ENCODE results near the gene CHD2.
"Not testable (repeated sequence)": the region's sequence is repeated elsewhere in the genome, so short reads cannot be mapped to it uniquely, and the experiment has no call there.

The CHD2 gene

DNA sequence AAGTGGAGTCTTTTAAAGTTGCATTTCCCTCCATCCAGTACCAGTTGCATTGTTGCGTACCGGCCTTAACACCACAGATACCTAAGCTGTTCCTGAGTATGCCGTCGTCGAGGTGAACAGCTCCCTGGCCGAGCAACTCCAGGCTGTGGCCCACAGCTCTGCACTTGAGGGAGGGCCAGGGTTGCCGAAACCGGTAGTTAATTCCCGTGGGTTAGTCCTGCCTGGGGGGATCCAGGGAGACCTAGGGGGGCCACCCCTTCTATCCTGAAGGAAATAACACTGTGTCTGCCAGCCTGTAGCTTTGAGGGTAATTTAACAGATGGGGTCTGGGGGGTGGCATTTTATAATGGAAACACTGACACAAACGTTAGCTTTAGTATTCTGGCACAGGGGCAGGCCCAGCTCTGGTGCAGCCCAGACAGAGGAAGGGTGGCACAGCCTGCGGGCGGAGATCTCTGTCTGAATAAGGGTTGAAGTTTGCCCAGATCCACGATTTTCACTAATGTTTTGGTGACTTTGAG lies 128.0 kb downstream of the CHD2 start:
- DNase-seq (ENCODE audit: low read depth, low spot score) = no peak
- H3K4me3 ChIP-seq (ENCODE audit: low read length) = no peak overlapping the region

DNA sequence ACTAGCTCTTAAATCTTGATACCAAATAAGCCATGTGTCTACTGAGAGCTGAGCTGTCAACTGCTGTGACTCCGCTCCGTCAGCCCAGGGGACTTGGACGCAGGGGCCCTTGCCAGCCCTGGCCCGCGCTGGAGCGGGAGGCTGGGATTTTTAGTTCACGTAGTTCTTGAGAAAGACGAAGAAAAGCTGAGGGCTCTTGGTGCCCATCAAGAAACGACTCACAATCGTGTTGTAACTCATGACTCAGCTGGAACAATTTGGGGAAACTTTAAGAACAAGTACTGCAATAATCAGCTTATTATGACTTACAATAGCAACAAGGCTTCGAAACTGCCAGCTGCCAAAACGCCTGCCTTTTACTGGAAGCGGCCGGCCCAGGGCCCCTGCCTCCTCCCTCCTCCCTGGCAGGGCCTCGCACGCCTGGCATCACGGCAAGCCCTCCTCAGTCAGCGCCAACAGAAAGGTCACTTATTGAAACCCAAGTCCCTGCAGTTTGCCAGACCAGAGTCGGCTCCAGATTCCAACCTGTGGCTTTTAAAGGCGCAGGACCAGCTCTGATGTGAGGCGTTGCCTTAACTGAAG lies 128.6 kb downstream of the CHD2 start:
- DNase-seq (ENCODE audit: low read depth, low spot score) = no peak

DNA sequence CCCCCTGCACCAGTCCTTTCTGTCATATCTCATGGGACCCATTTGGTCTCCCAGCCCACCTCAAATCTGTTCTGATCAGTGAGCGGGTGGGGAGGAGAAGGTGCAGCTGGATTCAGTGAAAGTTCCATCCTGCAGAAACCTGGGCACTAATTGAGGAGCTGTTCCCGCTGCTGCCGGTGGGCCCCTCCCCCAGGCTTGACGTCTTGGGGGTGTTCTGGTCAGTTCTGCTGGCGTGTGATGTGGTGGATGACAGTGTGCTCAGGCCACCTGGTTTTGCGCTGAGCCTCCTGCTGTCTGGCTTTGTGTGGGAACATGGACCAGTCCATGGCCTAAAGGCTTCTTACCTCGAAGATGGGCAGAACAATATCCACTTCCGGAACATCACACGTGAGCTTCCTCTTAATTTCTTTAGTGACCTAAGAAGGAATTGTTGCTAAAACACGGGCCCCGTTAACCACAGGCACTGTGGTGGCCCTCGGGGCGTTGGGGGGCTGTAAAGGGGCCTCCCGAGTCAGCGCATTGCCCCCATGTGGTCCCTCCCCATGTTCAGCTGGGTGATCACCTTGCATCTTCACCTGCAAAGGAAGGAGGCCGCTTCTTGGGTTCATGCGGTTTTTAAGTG lies 129.2 kb downstream of the CHD2 start:
- no peak for DNase-seq (ENCODE audit: low read depth, low spot score)

More for the DNA sequence above, 128.6 kb downstream of the CHD2 start:
- H3K4me3 ChIP-seq (ENCODE audit: low read length) = no peak overlapping the region

DNA sequence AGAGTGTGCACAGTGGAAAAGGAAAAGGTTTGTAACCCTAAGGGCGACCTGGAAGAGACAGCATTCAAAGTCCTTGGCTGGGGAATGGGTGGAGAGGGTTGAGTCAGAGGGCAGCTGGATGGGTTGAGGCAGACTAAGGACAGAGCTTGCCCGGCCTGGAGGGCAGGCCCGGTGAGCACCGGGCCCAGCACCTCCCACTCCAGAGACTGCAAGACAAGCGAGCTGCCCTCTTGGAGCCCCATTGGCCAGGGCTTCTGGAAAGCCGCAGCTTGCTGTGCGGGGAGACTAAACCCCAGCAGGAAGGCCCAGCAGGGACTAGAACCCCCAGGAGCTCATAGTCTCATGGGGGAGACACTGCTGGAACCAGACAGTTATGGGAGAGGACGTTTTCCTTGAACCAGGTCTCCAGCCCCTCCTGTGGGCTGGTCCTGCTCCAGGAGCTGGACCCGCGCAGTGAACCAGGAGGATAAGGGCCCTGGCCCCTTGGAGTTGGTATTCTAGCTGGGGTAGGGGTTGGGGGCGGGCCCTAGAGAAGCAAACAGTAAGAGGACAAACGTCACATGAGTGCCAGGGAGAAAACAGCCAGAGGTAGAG lies 129.8 kb downstream of the CHD2 start:
- H3K4me3 ChIP-seq (ENCODE audit: low read length) = no peak overlapping the region
- DNase-seq (ENCODE audit: low read depth, low spot score) = no peak

More for the DNA sequence above, 129.2 kb downstream of the CHD2 start:
- H3K4me3 ChIP-seq (ENCODE audit: low read length) = no peak overlapping the region

DNA sequence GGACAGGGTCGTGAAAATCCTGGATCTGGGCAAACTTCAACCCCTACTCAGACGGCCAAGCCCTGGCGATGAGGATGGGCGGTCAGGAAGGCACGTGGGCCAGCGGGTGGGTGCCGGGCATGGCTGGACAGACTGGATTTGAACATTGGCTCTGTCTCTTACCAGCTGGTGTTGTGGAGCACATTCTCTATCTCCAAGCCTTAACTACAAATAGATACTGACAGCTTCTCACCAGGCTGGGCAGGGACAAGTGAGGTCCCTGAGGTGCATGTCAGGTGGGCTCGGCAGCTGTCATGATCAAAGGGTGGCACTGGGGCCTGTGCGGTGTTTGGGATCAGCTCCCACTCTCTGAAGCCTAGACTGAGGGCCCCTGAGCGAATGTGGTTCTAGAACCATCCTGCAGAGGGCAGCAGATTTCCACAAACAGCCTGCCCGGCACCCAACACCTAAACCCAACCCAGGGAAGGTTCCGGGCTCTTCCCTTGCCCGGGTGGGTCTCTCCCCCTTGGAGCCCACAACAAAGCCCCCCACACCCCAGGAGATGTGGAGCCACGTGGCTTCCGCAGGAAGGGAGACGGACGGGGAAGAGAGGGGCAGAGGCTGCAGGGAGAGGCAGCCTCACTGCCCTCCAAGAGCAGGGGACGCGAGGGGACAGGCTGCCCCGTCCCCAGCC lies 130.4 kb downstream of the CHD2 start:
- peak; percentile 63 for DNase-seq (ENCODE audit: low read depth, low spot score)

DNA sequence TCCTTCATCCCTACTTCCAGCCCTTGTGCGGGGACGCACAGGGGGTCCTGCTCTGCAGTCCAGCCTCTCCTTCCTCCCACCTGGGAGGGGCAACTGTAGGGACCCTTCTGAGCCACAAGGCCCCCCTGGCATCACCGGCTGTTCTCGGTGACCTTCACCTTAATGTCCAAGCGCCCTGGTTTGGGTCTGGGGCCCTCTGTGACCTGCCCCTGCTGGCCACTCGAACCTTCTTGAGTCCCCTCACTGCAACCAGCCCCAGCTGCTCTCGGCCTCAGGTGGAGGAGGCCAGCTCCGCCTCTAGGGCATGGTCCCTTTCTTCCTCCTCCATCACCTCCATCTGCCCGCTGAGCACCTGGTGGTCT lies 131.0 kb downstream of the CHD2 start:
- H3K4me3 ChIP-seq (ENCODE audit: low read length) = no peak overlapping the region
- DNase-seq (ENCODE audit: low read depth, low spot score) = no peak

More for the DNA sequence above, 130.4 kb downstream of the CHD2 start:
- no peak overlapping the region for H3K4me3 ChIP-seq (ENCODE audit: low read length)

DNA sequence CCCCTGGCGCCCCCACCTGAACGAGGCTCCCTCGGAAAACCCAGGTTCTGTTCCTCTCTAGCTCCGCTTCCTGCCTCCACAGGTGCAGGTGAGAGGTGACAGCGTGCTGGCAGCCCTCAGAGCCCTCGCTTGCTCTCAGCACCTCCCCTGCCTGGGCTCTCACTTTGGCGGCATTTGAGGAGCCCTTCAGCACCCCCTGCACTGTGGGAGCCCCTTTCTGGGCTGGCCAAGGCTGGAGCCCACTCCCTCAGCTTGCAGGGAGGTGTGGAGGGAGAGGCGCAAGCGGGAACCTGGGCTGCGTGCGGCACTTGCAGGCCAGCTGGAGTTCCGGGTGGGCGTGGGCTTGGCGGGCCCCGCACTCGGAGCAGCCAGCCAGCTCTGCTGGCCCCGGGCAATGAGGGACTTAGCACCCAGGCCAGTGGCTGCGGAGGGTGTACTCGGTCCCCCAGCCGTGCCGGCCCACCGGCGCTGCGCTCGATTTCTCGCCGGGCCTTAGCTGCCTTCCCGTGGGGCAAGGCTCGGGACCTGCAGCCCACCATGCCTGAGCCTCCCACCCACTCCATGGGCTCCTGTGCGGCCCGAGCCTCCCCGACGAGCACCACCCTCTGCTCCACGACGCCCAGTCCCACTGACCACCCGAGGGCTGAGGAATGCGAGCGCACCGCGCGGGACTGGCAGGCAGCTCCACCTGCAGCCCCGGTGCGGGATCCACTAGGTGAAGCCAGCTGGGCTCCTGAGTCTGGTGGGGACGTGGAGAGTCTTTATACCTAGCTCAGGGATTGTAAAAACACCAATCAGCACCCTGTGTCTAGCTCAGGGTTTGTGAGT lies 131.6 kb downstream of the CHD2 start:
- not testable (repeated sequence) for DNase-seq (ENCODE audit: low read depth, low spot score); H3K4me3 ChIP-seq (ENCODE audit: low read length)

DNA sequence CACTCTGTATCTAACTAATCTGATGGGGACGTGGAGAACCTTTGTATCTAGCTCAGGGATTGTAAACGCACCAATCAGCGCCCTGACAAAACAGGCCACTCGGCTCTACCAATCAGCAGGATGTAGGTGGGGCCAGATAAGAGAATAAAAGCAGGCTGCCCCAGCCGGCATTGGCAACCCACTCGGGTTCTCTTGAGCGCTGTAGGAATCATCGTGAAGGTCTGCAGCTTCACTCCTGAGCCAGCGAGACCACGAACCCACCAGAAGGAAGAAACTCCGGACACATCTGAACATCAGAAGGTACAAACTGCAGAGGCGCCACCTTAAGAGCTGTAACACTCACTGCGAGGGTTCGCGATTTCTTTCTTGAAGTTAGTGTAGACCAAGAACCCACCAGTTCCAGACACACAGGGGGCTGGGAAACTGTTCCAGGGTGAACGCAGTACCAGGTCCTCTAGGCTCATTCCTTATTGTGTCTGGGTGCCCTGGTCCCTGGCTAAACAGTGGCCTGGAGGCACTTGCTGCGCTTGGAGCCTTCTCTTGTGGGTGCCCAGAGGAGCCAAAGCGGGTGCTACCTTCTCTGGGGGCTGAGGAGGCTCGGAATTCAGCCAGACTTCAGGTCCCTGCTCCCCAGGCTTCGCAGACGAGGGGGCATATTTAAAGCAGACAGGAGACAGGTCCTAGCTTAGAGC lies 132.5 kb downstream of the CHD2 start:
- not testable (repeated sequence) for H3K4me3 ChIP-seq (ENCODE audit: low read length); DNase-seq (ENCODE audit: low read depth, low spot score)

DNA sequence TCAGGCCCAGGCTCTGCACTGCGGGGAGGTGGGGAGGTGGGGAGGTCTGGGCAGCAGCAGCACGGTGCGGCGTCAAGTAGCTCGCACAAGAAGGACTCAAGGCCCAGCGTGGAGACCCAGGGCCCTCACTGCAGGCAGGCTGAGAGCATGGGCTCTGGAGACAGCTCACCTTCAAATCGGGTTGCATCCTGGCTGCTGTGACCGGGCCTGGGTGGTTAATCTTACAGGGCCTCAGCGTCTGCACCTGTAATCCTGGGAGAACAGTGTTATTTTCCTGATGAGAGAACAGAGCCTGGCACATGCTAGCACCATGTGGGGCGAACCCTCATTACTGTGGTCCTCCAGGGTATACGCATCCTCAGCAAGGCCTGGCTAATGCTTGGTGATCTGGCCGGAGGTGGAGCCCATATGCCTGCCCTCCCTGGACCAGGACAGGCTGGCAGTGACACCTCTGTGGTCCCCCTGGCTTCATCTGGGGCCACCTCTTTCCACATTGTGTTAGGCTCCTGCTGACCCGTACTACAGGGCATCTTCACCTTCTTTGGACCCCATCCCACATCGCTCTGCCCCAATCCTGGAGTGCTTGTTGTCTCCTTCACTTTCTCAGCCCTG lies 133.4 kb downstream of the CHD2 start:
- DNase-seq (ENCODE audit: low read depth, low spot score) = no peak
- no peak overlapping the region for H3K4me3 ChIP-seq (ENCODE audit: low read length)

DNA sequence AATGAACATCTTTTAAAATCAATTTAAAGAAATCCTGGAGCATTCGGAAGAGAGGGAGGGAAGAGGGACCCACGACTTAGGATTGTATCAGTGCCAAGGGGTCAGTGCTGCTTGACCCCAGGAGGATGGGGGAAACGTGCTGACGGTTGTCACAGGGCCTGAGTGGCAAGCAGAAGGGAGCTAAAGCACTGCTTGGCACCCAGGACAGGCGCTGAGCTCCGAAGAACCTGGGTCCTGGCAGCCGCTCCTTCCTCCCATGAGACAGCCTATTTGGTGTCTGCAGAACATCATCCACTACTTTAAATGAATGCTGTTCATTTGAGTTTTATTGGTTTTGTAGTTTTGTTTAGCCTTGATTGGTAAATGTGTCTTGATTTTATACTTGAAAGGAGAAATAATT lies 134.4 kb downstream of the CHD2 start:
- no peak for DNase-seq (ENCODE audit: low read depth, low spot score)
- H3K4me3 ChIP-seq (ENCODE audit: low read length) = no peak overlapping the region

DNA sequence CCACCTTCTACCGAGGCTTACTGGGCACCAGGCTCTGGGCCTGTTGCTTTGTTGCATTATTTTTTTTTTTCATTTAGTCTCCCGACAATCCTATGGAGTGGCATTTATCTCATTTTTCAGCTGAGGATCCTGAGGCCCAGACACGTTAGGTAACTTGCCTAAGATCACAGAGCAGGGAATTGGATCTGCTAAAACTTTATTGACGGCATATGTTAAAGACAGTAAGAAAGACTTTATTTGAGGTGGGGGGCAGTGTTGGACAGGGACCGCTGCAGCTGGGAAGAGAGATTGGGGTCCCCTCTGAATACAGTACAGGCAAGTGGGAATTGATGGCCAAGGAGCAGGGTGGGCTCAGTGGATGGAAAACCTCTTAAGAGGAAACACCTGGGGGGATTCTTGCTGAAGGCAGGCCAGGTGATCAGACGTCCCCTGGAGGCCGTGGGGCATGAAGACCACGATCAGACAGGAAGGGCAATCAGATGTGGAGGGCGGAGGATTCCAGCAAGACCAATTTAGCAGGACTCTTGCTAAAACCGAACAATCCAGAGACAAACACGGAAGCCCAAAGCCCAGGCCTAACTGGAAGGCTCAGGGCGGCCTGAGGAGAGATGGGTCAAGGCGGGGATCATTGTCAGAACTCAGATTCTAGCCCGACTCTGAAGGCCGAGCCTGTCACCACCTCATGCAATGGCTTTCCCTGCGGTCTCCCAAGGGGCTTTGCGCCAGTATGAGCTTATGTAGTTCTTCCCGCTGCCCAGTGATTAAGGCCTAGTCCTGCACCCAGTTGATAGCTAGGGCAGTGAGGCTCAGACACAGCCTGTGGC lies 135.2 kb downstream of the CHD2 start:
- H3K4me3 ChIP-seq (ENCODE audit: low read length) = no peak overlapping the region
- no peak for DNase-seq (ENCODE audit: low read depth, low spot score)

DNA sequence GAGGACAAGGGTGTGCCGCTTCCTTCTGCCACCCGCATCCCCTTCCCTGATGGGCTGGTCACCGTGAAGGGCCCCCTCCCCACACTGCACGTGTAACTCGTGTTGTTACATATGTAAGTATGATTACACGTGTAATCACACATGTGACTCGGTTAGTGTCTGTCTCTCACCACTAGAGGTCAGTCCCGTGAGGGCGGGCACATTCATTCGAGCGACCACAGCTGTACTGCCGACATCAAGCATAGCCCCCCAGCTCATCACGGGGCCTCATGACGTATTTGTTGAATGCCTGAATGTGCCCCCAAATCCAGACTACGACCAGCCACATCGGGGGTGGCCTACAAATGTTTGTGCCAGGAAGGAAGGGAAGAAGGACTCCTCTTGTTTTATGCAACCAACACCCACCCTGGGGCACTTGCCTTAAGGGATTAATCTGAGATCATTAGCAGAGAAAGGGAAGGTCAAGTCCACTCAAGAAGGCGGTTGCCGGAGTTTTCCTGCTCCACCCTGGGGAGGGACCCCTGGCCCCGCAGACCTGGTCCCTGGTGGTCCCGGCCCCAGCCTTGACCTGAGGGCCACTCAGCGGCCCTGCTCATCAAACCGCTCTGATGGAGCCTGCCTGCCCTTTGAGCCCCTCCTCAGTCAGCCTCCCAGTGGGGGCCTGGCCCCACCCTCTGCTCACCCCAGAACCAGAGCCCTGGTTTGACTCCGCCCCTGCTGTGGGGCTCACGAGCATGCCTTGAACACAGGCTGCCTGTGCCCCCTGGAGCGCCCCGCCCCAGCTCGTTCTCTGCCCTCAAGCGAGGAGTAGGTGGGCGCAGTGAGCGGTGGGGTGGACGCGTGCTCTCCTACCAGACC lies 136.1 kb downstream of the CHD2 start:
- peak; percentile 68 for DNase-seq (ENCODE audit: low read depth, low spot score)
- H3K4me3 ChIP-seq (ENCODE audit: low read length) = peak overlapping the region; percentile 15

DNA sequence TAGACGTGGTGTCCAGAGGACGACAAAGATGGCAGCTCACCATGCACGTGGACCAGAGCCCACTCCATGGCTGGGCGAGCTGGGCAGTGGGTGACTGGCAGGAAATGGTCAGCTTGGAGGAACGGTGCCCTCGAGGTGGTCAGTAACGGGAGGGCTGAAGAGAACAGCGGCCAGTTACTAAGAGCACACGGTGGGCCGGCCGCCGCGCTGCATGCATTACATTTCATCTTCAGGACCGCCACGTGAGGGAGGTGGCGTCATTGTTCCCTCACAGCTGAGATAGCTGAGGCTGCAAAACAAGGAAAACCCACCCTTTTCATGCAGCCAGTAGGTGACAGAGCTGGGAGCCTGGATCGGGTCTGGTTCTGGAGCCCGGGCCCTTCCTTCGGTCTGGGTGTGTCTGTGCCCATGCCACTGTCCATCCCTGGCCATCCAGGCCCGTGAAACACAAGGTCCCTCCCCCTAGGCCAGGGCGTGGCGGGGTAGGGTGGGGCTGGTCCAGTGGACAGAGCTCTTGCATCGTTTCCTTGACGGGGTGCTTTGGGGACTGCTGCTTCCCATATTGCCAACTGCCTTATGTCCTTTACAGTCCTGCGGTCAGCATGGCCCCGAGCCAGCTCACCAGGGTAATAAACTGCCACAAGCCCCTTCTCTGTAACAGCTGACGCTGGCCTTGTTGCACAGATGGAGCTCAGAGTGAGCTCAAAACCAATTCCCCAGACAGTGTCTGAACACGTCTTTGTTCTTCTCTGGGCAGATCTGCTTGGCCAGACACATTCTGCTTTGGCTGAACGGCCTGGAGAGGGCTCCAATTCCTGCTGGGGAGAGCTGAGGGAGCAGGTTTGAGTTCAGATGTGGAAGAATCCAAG lies 137.1 kb downstream of the CHD2 start:
- no peak for DNase-seq (ENCODE audit: low read depth, low spot score)
- no peak overlapping the region for H3K4me3 ChIP-seq (ENCODE audit: low read length)

DNA sequence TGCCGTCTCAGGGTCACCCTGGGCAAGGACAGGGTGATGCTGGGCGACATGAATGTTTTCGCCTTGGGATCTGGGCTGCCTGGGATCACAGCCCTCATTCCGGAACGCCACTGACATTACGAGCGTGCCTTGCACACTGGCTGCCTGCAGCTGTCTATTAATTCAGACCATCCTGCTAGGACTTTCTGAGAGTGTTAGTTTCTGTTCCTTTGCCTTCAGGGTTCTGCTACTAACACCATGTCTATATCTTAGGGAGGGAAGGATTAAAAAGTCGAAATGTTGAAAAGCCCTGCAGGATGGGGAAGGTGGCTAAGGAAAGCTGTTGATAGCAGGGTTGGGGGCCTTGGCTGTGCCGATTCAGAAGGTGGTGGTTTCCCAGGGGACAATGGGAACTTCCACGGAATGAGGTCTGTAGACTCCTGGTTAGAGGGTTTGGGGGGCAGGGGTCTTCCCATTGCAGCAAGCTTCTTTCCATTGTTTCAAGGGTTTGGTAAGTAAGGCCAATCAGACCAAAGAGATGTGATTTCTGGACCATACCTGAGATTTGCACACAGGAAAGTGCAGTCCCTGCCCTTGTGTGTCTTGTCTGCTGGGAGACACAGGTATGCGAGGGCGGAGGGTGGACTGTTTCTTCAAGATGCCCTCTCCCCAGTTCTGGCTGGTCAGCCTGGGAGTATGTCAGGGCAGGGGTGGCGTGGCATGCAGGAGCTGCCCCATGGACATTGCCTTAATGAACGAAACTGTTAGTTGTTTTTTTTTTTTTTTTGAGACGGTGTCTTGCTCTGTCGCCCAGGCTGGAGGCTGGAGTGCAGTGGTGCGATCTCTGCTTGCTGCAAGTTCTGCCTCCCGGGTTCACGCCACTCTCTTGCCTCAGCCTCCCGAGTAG lies 137.9 kb downstream of the CHD2 start:
- H3K4me3 ChIP-seq (ENCODE audit: low read length) = no peak overlapping the region
- no peak for DNase-seq (ENCODE audit: low read depth, low spot score)
